ENCODE measurements around the gene CAMSAP3.

DNA sequence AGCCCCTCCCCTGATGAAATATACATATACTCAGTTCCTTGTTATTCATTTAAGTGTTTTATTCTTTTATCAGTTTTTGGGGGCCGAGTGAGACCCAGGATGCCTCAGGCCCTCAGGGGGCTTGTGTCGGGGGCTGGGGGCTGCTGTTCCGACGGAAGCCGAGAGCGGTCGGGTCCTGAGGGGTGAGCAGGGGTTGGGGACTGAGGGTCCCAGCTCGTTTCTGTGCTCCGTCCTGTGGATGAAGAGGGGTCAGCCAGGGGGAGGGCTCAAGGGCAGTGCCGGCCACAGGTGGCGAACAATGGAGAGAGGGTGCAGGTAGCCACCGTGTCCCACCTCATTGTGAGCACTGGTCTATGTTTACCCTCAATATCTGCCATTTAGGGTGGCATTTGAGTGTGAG is 35.9 kb downstream of the CAMSAP3 start:
- TF ChIP-seq, protein P1, sequence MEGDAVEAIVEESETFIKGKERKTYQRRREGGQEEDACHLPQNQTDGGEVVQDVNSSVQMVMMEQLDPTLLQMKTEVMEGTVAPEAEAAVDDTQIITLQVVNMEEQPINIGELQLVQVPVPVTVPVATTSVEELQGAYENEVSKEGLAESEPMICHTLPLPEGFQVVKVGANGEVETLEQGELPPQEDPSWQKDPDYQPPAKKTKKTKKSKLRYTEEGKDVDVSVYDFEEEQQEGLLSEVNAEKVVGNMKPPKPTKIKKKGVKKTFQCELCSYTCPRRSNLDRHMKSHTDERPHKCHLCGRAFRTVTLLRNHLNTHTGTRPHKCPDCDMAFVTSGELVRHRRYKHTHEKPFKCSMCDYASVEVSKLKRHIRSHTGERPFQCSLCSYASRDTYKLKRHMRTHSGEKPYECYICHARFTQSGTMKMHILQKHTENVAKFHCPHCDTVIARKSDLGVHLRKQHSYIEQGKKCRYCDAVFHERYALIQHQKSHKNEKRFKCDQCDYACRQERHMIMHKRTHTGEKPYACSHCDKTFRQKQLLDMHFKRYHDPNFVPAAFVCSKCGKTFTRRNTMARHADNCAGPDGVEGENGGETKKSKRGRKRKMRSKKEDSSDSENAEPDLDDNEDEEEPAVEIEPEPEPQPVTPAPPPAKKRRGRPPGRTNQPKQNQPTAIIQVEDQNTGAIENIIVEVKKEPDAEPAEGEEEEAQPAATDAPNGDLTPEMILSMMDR (IDR thresholded peaks at IDR 0.05), result no peak
- TF ChIP-seq EZH2 (IDR thresholded peaks at IDR 0.05; ENCODE audit: borderline replicate concordance, insufficient read depth, low read depth, low read length, poor library complexity, severe bottlenecking), result no peak

All from B cell (primary cell).